ENCODE results near the gene SCN3A. TPM values are rescaled to one million over a fixed set of nuclear protein-coding genes. Genes with fewer than 3 reads are reported as not detected.

SCN3A gene
- total and polyA plus RNA-seq, 10 of the 15 experiments (the other 5 are each of a cell fraction or from before 2014, with no cell fraction given), result 0.04 to 0.34 (median 0.06) TPM; not detected in 3

DNA sequence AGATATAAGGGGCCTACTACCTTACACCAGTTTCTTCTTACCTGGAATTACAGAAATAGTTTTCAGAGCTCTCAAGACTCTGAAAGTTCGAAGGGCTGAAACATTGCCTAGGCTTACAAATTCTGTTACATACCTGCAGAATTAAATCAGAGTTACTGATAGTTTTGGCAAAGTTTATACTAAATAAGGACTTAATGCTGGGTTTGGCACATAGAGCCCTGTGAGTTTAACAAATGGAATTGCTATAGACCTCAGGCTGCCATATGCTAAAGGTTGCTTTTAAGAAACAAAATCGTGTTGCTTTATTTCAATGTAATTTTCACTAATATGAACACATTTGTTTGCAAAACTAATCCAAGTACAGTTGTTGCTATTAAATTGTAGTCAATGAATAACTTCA is 40.1 kb downstream of the SCN3A start:
- ATAC-seq (no peak), FAIRE-seq (no peak), DNase-seq (ENCODE audit: low read depth, low spot score) (no peak)
- H2AFZ ChIP-seq (ENCODE audit: control insufficient read depth, low read depth, low read length), result no peak overlapping the region
- H3K4me3 ChIP-seq, result no peak overlapping the region
- intact Hi-C loops (cut with micrococcal nuclease; ENCODE audit: unreplicated experiment), result no loop called here
- no peaks in the 10 kb centered on the region for H3K36me3 ChIP-seq (ENCODE audit: control insufficient read depth in 2 of 2, insufficient read depth in 2 of 2, low read length in 1 of 2)
- ChIA-PET SMC1A (ENCODE audit: uncharacterized antibody, unreplicated experiment) (no interaction called here), CTCF (no interaction called here), POLR2A (no interaction called here), RAD21 (ENCODE audit: unreplicated experiment) (no interaction called here)
- no peaks in the 10 kb centered on the region for H3K9me3 ChIP-seq (replicated peaks; ENCODE audit: control insufficient read depth, insufficient read depth, low read length)
- no peak overlapping the region for H3K4me2 ChIP-seq (ENCODE audit: control insufficient read depth, insufficient read depth)
- no peaks in the 10 kb centered on the region for H4K20me1 ChIP-seq (ENCODE audit: control insufficient read depth, insufficient read depth)
- BruUV-seq (replicated peaks), result no TSS peak
- in situ Hi-C loops (cut with MboI), result no loop called here
- no peaks in the 10 kb centered on the region for H3K27me3 ChIP-seq (replicated peaks in 1 of 2; ENCODE audit: control insufficient read depth in 2 of 2, insufficient read depth in 2 of 2, low read length in 1 of 2)
- no peaks in the 10 kb centered on the region for H3K79me2 ChIP-seq (ENCODE audit: control insufficient read depth, insufficient read depth, low read length)
- no peak overlapping the region for H3K9ac ChIP-seq (ENCODE audit: control insufficient read depth, insufficient read depth, low read length)
- H3K27ac ChIP-seq (ENCODE audit: control insufficient read depth, insufficient read depth), result no peak overlapping the region
- no peak for TF ChIP-seq RAD21 (IDR thresholded peaks at IDR 0.05; ENCODE audit: insufficient read depth, low read depth, low read length)
- no peak for TF ChIP-seq NRF1 (conservative IDR thresholded peaks at IDR 0.05; ENCODE audit: low read depth, low read length)
- TF ChIP-seq STAT3 (IDR thresholded peaks at IDR 0.05; ENCODE audit: low read depth, low read length), result no peak
- TF ChIP-seq MTA2 (IDR thresholded peaks at IDR 0.05; ENCODE audit: low read depth), result no peak
- no peak for TF ChIP-seq JUNB (IDR thresholded peaks at IDR 0.05)
- TF ChIP-seq ZNF622 (IDR thresholded peaks at IDR 0.05), result no peak
- TF ChIP-seq, protein P1, sequence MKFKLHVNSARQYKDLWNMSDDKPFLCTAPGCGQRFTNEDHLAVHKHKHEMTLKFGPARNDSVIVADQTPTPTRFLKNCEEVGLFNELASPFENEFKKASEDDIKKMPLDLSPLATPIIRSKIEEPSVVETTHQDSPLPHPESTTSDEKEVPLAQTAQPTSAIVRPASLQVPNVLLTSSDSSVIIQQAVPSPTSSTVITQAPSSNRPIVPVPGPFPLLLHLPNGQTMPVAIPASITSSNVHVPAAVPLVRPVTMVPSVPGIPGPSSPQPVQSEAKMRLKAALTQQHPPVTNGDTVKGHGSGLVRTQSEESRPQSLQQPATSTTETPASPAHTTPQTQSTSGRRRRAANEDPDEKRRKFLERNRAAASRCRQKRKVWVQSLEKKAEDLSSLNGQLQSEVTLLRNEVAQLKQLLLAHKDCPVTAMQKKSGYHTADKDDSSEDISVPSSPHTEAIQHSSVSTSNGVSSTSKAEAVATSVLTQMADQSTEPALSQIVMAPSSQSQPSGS (IDR thresholded peaks at IDR 0.05; ENCODE audit: low read length), result no peak
- TF ChIP-seq, protein P2, sequence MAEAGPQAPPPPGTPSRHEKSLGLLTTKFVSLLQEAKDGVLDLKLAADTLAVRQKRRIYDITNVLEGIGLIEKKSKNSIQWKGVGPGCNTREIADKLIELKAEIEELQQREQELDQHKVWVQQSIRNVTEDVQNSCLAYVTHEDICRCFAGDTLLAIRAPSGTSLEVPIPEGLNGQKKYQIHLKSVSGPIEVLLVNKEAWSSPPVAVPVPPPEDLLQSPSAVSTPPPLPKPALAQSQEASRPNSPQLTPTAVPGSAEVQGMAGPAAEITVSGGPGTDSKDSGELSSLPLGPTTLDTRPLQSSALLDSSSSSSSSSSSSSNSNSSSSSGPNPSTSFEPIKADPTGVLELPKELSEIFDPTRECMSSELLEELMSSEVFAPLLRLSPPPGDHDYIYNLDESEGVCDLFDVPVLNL (IDR thresholded peaks at IDR 0.05; ENCODE audit: low read depth, low read length), result no peak
- TF ChIP-seq EGR1 (IDR thresholded peaks at IDR 0.05; ENCODE audit: borderline replicate concordance in 1 of 2, low read depth in 2 of 2, low read length in 2 of 2), result no peak
- no peak for TF ChIP-seq NBN (IDR thresholded peaks at IDR 0.05)
- 4% methylated on average over 2 of the region's 2 CpGs for WGBS (ENCODE audit: insufficient coverage, insufficient replicate concordance, low lambda C conversion rate, missing lambda C conversion rate)
- no peaks in the 10 kb centered on the region for H3K4me1 ChIP-seq (ENCODE audit: control insufficient read depth, insufficient read depth, low read length)
